Measurements from ENCODE around the gene STYK1.
"Not testable (repeated sequence)": the region's sequence is repeated elsewhere in the genome, so short reads cannot be mapped to it uniquely, and the experiment has no call there.

The STYK1 gene

GRCh38 chr12:10689146-10689545 is 15.3 kb upstream of the STYK1 start:
- no peak for DNase-seq (ENCODE audit: low read depth in 2 of 2)

- DNase-seq (ENCODE audit: low read depth in 2 of 2): no peak
Measured at GRCh38 chr12:10688042-10688441, 14.2 kb upstream of the STYK1 start.

DNA sequence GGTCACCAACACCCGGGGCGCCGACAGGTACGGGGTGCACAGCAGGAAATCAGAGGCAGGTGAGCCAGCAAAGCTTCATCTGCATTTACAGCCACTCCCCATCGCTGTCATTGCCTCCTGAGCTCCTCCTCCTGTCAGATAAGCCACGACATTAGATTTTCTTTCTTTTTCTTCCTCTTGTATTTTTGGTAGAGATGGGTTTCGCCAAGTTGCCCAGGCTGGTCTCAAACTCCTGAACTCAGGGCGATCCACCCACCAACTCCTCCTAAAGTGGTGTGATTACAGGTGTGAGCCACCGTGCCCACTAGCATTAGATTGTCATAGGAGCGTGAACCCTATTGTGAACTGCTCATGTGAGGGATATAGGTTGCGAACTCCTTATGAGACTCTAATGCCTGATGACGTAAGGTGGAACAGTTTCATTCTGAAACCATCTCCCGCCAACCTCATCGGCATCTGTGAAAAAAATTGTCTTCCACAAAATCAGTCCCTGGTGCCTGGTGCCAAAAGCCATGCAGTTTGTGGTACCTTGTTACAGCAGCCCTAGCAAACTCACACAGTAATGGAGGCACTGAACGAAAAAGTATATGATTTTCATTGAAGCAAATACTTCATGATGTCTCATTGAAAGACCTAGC is 1.5 kb downstream of the STYK1 start:
- no peak for DNase-seq (ENCODE audit: low read depth in 2 of 2)

DNA sequence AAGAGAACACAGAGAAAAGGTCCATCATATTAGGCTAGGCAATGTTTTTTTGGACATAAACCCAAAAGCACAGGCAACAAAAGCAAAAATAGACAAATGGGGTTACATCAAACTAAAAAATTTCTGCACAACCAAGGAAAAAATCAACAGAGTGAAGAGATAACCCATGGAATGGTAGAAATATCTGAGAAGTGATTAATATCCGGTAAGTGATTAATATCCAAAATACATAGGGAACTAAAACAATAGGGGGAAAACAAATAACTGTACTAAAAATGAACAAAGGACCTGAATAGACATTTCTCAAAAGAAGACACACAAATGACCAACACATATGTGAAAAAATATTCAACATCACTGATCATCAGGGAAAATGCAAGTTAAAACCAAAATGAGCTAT is 4.3 kb downstream of the STYK1 start:
- no peak for DNase-seq (ENCODE audit: low read depth in 2 of 2)

DNA sequence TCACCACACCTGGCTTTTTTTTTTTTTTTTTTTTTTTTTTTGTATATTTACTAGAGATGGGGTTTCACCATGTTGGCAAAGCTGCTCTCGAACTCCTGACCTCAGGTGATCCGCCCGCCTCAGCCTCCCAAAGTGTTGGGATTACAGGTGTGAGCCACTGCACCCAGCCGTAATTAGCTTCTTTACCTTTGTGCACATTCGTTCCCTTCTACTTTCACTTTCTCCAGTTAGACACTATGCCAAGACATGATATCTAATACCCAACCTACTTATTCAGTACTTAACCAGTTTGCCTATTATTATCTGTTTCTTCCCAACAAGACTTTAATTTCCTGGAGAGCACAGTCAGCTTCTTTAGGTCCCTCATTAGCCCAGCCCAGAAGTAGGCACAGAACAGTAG is 5.3 kb downstream of the STYK1 start:
- no peak for DNase-seq (ENCODE audit: low read depth in 2 of 2)

- DNase-seq (ENCODE audit: low read depth in 2 of 2): no peak
Measured at GRCh38 chr12:10667581-10667980, 6.3 kb downstream of the STYK1 start.

DNA sequence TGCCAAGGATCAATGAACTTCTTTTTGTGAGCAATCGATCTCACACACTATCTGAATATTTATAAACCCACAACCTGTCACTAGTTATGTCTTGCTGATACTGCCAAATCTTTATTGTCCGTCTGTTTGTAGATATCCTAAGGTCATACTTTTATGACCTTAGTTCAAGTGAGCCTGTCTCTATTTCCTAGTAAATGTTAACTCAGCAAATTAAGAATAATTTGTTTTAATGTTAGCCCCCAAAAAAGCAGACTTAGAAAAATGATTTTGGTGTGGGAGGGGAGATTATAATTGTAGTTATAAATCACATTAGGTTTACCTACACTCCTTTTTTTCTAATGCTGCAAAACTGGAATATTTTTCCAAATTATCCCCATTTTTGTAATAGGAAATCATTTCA is 9.4 kb downstream of the STYK1 start:
- no peak for DNase-seq (ENCODE audit: low read depth in 2 of 2)

DNA sequence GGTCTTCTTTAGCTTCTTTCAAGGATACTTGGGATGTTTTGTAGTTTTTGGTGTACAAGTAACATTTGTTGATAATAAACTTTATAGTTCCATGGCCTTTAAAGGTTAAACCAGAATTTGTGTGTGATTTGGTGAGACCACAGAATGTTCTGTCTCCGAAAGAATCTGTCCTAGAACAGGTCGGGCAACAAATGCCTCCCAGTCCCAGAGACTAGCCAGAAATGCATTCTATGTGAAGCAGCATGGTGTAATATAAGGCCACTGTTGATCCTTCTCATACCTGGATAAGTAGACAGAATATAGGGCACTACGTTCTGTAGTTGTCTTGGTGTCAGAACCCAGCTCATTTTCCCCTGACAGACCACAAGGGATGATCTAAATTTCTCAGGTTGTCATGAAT is 10.0 kb downstream of the STYK1 start:
- DNase-seq (ENCODE audit: low read depth in 2 of 2): no peak

- no peak for DNase-seq (ENCODE audit: low read depth in 2 of 2)
Measured at GRCh38 chr12:10661338-10661737, 12.5 kb downstream of the STYK1 start.

DNA sequence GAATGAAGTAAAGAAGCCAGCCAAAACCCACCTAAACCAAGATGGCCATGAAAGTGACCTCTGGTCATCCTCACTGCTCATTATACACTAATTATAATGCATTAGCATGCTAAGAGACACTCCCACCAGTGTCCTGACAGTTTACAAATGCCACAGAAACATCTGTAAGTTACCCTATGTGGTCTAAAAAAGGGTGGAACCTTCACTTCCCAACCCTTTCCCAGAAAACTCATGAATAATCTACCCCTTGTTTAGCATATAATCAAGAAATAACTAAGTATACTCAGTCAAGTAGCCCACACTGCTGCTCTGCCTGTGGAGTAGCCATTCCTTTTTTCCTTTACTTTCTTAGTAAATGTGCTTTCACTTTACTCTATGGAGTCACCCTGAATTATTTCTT is 19.8 kb downstream of the STYK1 start:
- DNase-seq (ENCODE audit: low read depth in 2 of 2): no peak

DNA sequence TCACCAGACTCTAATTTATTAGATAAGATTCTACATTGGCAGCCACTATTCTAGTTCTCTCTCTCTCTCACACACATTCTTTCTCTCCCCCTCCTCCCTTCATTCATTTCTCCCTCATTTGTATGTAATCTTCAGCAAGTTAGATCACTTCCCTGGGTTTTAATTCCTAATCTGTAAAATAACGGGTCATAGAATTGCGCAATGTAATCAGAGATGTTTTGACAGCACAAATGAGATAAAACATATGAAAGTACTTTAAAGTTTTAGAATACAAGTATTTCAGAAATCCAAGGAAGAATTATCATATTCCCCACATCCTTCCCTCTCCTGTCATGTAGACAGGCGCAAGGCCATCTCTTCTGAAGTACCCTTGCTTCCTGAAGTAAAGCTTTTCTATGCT is 21.7 kb downstream of the STYK1 start:
- DNase-seq (ENCODE audit: low read depth in 2 of 2): no peak

- DNase-seq (ENCODE audit: low read depth in 2 of 2): not testable (repeated sequence)
Measured at GRCh38 chr12:10646576-10646975, 27.3 kb downstream of the STYK1 start.

GRCh38 chr12:10645910-10646309 is 27.9 kb downstream of the STYK1 start:
- no peak for DNase-seq (ENCODE audit: low read depth in 2 of 2)

- no peak for DNase-seq (ENCODE audit: low read depth in 2 of 2)
Measured at GRCh38 chr12:10641735-10642500, 31.9 kb downstream of the STYK1 start.

- DNase-seq (ENCODE audit: low read depth in 2 of 2): no peak
Measured at GRCh38 chr12:10638728-10639127, 35.1 kb downstream of the STYK1 start.

GRCh38 chr12:10636611-10637010 is 37.2 kb downstream of the STYK1 start:
- DNase-seq (ENCODE audit: low read depth in 2 of 2): no peak

DNA sequence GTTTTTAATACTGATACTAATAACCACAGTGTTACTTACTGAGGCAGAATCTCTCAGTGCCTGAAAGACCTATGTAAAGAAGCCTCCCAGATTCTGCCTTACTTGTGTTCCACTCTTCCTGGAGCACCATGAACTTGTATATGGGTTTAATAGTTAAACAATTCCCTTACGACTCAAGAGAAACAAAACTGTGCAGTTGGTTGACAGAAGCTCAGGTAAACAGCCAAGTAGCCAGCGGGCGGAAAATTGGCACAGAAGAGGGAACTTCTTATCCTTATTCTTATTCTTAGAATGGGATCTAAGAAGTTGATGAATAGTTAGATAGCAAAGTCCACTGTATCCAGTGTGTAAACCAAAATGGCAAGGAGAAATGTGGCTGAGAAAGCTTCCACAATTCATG is 37.7 kb downstream of the STYK1 start:
- no peak for DNase-seq (ENCODE audit: low read depth in 2 of 2)

DNA sequence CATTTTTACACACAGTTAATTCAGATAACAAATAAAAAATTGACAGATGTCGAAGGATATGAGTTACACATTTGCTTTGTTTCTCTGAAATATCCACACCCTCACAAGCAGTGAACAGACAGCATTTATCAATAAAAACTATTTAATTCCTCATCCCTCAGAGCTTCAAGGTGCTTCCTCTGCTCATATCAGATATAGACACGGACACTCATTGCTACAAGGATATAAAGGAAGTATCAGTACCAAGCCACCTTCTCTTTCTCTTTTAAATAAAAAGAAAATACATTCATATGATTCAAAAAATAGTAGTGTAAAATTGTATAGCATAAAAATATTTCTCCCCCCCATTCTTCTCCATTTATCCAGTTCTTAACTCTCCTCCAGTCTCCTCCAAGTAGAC is 38.5 kb downstream of the STYK1 start:
- no peak for DNase-seq (ENCODE audit: low read depth in 2 of 2)

- no peak for DNase-seq (ENCODE audit: low read depth in 2 of 2)
Measured at GRCh38 chr12:10634427-10634826, 39.4 kb downstream of the STYK1 start.

GRCh38 chr12:10633541-10633940 is 40.3 kb downstream of the STYK1 start:
- DNase-seq (ENCODE audit: low read depth in 2 of 2): no peak

- DNase-seq (ENCODE audit: low read depth in 2 of 2): no peak
Measured at GRCh38 chr12:10632226-10632625, 41.6 kb downstream of the STYK1 start.

DNA sequence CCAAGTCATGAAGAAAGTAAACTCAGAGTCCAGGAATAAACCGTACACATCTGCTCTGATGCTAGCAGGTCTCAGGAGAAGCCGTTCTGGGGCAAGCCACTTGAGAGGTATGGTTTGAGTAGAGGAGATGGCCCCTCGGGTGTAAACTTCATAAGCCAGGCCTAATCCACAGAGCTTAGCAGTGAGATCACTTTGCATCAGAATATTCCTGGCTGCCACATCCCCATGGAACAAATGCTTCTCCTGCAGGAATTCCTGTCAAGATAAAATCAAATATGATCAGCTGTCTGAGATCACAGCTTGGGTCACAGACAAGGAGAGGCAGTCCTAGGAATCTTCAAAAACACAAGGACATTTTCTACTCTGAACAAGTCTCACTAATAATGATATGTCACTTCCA is 49.2 kb downstream of the STYK1 start:
- DNase-seq (ENCODE audit: low read depth in 2 of 2): no peak

DNA sequence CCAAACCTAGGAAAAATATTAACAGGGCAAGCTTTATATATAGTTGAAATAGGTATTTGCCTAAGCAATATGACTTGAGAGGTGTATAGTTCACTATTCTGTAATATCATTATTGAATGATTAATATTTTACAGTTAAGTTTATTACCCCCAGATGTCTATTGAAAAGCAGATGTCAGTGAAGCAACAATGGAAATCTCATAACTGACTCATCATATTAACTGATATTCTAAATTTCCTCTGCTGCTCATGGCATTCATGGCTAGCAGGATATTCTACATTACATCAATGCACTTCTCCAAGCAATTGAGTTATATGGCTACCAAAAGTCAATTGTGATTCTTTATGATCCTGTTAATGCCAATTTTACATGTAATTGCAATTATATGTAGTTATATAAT is 50.7 kb downstream of the STYK1 start:
- no peak for DNase-seq (ENCODE audit: low read depth in 2 of 2)

DNA sequence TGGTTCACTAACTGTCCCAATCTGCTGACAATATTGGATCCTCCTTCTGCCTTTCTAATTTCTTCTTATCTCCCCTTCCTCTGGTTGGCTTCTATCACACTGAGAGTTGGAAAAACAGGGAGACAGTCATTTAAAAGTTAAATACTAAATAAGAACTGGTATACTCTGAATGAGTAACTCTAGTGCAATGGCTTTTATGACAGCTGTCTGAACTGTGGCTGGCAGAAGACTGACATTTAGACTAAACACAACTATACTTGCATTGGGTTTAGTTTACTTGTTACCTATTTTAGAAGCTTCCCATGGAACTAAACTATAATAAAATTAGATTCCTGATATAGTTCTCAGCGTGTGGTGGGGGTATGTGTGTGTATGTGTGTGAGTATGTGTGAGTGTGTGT is 52.6 kb downstream of the STYK1 start:
- no peak for DNase-seq (ENCODE audit: low read depth in 2 of 2)
